IMR-90 (cell line): ENCODE measurements around the gene HTRA2. TPM values are rescaled to one million over a fixed set of nuclear protein-coding genes. Genes with fewer than 3 reads are reported as not detected.

ENCODE experiments used
- ATAC-seq: fragments of 200-7000 bp; cut with Tn5 transposase; 2 replicates; pipeline ENCODE4 v1.9.1; 2020; ENCODE audit warnings: low read depth, mild to moderate bottlenecking, moderate library complexity
- BruUV-seq: library from RNA; stranded (reverse); fragments of 400-500 nt; replicated peaks from 2 replicates; lab custom pipeline; 2021; lab: Mats Ljungman, UMichigan
- CTCF ChIA-PET: fragments of 300-600 bp; formaldehyde crosslinking; extraction: SDS; loops from one replicate; lab custom pipeline; 2021; ENCODE audit warnings: antibody characterized with exemption; lab: Yijun Ruan, JAX
- POLR2A ChIA-PET: fragments of 300-600 bp; sonication (Branson Sonifier 250); formaldehyde crosslinking; loops from one replicate; lab custom pipeline; 2022; ENCODE audit warnings: antibody characterized with exemption; ENCODE audit not compliant: unreplicated experiment; lab: Charles Lee
- DNase-seq: peaks from one replicate; pipeline ENCODE4 v3.0.0; 2013
- H2AFZ ChIP-seq: replicated peaks from 2 replicates; pipeline ENCODE3; 2013; ENCODE audit warnings: low read length, mild to moderate bottlenecking; ENCODE audit not compliant: poor library complexity
- H2AK5ac ChIP-seq: 2 replicates; pipeline ENCODE4 v1.6.1; 2013; ENCODE audit warnings: low read depth, low read length, inconsistent platforms
- H2AK9ac ChIP-seq: replicated peaks from 2 replicates; pipeline ENCODE3; 2013; ENCODE audit warnings: mild to moderate bottlenecking, low read depth, low read length, moderate library complexity; ENCODE audit not compliant: poor library complexity
- H2BK120ac ChIP-seq: 2 replicates; pipeline ENCODE4 v1.6.1; 2013; ENCODE audit warnings: low read depth, low read length, inconsistent platforms
- H2BK15ac ChIP-seq: 3 replicates; pipeline ENCODE4 v1.6.1; 2013; ENCODE audit warnings: low read depth, low read length, inconsistent platforms
- H2BK20ac ChIP-seq: 2 replicates; pipeline ENCODE4 v1.6.1; 2013; ENCODE audit warnings: low read depth, mild to moderate bottlenecking, inconsistent platforms, low read length, moderate library complexity
- H2BK5ac ChIP-seq: 2 replicates; pipeline ENCODE4 v1.6.1; 2013; ENCODE audit warnings: mild to moderate bottlenecking, low read depth, low read length, inconsistent platforms; ENCODE audit not compliant: poor library complexity, severe bottlenecking
- H3K14ac ChIP-seq: replicated peaks from 2 replicates; pipeline ENCODE4 v1.6.1; 2013; ENCODE audit warnings: low read depth, low read length, inconsistent platforms
- H3K18ac ChIP-seq: 2 replicates; pipeline ENCODE4 v1.6.1; 2013; ENCODE audit warnings: low read depth, low read length, control low read depth
- H3K23ac ChIP-seq: 2 replicates; pipeline ENCODE4 v1.6.1; 2013; ENCODE audit warnings: low read depth, low read length, inconsistent platforms
- H3K27ac ChIP-seq: 2 replicates; pipeline ENCODE4 v1.5.1; 2013; ENCODE audit warnings: mild to moderate bottlenecking, control low read depth, low read length; ENCODE audit not compliant: insufficient read depth
- H3K27me3 ChIP-seq: 2 replicates; pipeline ENCODE4 v1.6.1; 2013; ENCODE audit warnings: low read length; ENCODE audit not compliant: control insufficient read depth, insufficient read depth
- H3K36me3 ChIP-seq: 2 replicates; pipeline ENCODE4 v1.6.1; 2013; ENCODE audit warnings: low read length, mixed read lengths; ENCODE audit not compliant: control insufficient read depth, insufficient read depth
- H3K4ac ChIP-seq: 2 replicates; pipeline ENCODE4 v1.6.1; 2013; ENCODE audit warnings: low read depth, low read length, inconsistent platforms
- H3K4me1 ChIP-seq: 2 replicates; pipeline ENCODE4 v1.6.1; 2013; ENCODE audit warnings: low read length, mixed read lengths; ENCODE audit not compliant: control insufficient read depth, insufficient read depth
- H3K4me2 ChIP-seq: 2 replicates; pipeline ENCODE4 v1.6.1; 2013; ENCODE audit warnings: low read depth, mild to moderate bottlenecking, control low read depth, low read length, moderate library complexity
- H3K4me3 ChIP-seq: 2 replicates; pipeline ENCODE4 v1.5.1; 2013; ENCODE audit warnings: low read depth, mild to moderate bottlenecking, control low read depth, low read length, moderate library complexity; ENCODE audit not compliant: insufficient read depth
- H3K56ac ChIP-seq: 2 replicates; pipeline ENCODE4 v1.6.1; 2013; ENCODE audit warnings: low read length, inconsistent platforms; ENCODE audit not compliant: insufficient read depth; ENCODE audit errors: extremely low read depth
- H3K79me1 ChIP-seq, 2 experiments: 2 replicates each; pipeline ENCODE4 v1.6.1; 2013; ENCODE audit warnings: low read length in 2 of 2, inconsistent platforms in 1 of 2, low read depth in 1 of 2
- H3K9ac ChIP-seq: 2 replicates; pipeline ENCODE4 v1.6.1; 2013; ENCODE audit warnings: low read depth, low read length, control low read depth
- H3K9me1 ChIP-seq: 2 replicates; pipeline ENCODE4 v1.6.1; 2013; ENCODE audit warnings: low read length, inconsistent platforms; ENCODE audit not compliant: insufficient read depth
- H3K9me3 ChIP-seq: 2 replicates; pipeline ENCODE4 v1.6.1; 2013; ENCODE audit warnings: low read length; ENCODE audit not compliant: control insufficient read depth, insufficient read depth
- H4K20me1 ChIP-seq: 2 replicates; pipeline ENCODE4 v1.6.1; 2013; ENCODE audit warnings: low read length, inconsistent platforms; ENCODE audit not compliant: insufficient read depth
- H4K5ac ChIP-seq: 2 replicates; pipeline ENCODE4 v1.6.1; 2013; ENCODE audit warnings: mild to moderate bottlenecking, low read depth, low read length, control low read depth
- H4K8ac ChIP-seq, 2 experiments: 2 replicates each; pipeline ENCODE4 v1.6.1; 2013; ENCODE audit warnings: low read depth in 2 of 2, low read length in 2 of 2, control low read depth in 1 of 2, inconsistent platforms in 1 of 2
- H4K91ac ChIP-seq: 2 replicates; pipeline ENCODE4 v1.6.1; 2013; ENCODE audit warnings: low read depth, low read length, inconsistent platforms; ENCODE audit not compliant: insufficient read depth
- BHLHE40 ChIP-seq: fragments of 150-350 bp; IDR thresholded peaks from 2 replicates; pipeline ENCODE4 v1.6.1; 2016; ENCODE audit warnings: mild to moderate bottlenecking, low read depth, low read length
- CEBPB ChIP-seq: IDR thresholded peaks from 2 replicates; pipeline ENCODE4 v1.6.1; 2012; ENCODE audit warnings: low read depth, low read length, improper control_type of control experiment
- CHD1 ChIP-seq: IDR thresholded peaks from 2 replicates; pipeline ENCODE4 v1.6.1; 2012; ENCODE audit warnings: low read depth, low read length, improper control_type of control experiment
- FOS ChIP-seq: fragments of 150-350 bp; IDR thresholded peaks from 2 replicates; pipeline ENCODE4 v1.6.1; 2016; ENCODE audit warnings: low read depth, low read length
- MAFK ChIP-seq: IDR thresholded peaks from 2 replicates; pipeline ENCODE4 v1.6.1; 2012; ENCODE audit warnings: low read depth, low read length, improper control_type of control experiment
- MAZ ChIP-seq: IDR thresholded peaks from 2 replicates; pipeline ENCODE4 v1.6.1; 2012; ENCODE audit warnings: low read depth, mild to moderate bottlenecking, low read length, improper control_type of control experiment, moderate library complexity, borderline replicate concordance
- MXI1 ChIP-seq: IDR thresholded peaks from 2 replicates; pipeline ENCODE4 v1.6.1; 2012; ENCODE audit warnings: low read depth, mild to moderate bottlenecking, low read length, moderate library complexity, borderline replicate concordance
- NFE2L2 ChIP-seq: fragments of 150-350 bp; IDR thresholded peaks from 2 replicates; pipeline ENCODE4 v1.6.1; 2016; ENCODE audit warnings: low read depth, mild to moderate bottlenecking, low read length
- POLR2A ChIP-seq: IDR thresholded peaks from 2 replicates; pipeline ENCODE4 v1.6.1; 2012; ENCODE audit warnings: mild to moderate bottlenecking, low read depth, low read length
- RAD21 ChIP-seq: IDR thresholded peaks from 2 replicates; pipeline ENCODE4 v1.6.1; 2012; ENCODE audit warnings: low read length, improper control_type of control experiment
- RCOR1 ChIP-seq: IDR thresholded peaks from 2 replicates; pipeline ENCODE4 v1.6.1; 2012; ENCODE audit warnings: mild to moderate bottlenecking, low read length, improper control_type of control experiment; ENCODE audit not compliant: insufficient replicate concordance
- RFX5 ChIP-seq: IDR thresholded peaks from 2 replicates; pipeline ENCODE4 v1.8.0; 2012; ENCODE audit warnings: low read depth, mild to moderate bottlenecking, low read length, moderate library complexity
- SMC3 ChIP-seq: fragments of 150-350 bp; IDR thresholded peaks from 2 replicates; pipeline ENCODE4 v1.6.1; 2016; ENCODE audit warnings: low read depth, mild to moderate bottlenecking, antibody characterized with exemption, low read length, moderate library complexity
- WGBS, 2 experiments: methylation state at CpG; one replicate each; pipeline versions ENCODE4 v1.1.5 to v1.1.7; 2013; ENCODE audit warnings: missing lambda C conversion rate in 2 of 2; ENCODE audit not compliant: insufficient read length in 1 of 2; ENCODE audit errors: extremely low coverage in 2 of 2; 5-methylcytosine and 5-hydroxymethylcytosine counted together
- dilution Hi-C: fragments of 300-500 bp; cut with HindIII; formaldehyde crosslinking; loops from one replicate; pipeline ENCODE4 v1.14.3; 2018; ENCODE audit warnings: low sequenced_read_pairs; ENCODE audit not compliant: unreplicated experiment
- in situ Hi-C: fragments of 300-500 bp; cut with MboI; formaldehyde crosslinking; loops from 3 replicates; pipeline ENCODE4 v1.14.3; 2019; ENCODE audit warnings: low sequenced_read_pairs, inconsistent platforms, mixed read lengths
- intact Hi-C: fragments of 100-400 bp; cut with micrococcal nuclease; formaldehyde crosslinking; loops from 2 replicates; pipeline ENCODE4 v1.10.0; 2022
- polyA plus RNA-seq, 3 experiments: library from polyadenylated mRNA; depleted of rRNA; stranded (reverse); fragments of >200 nt; gene quantifications; 2 replicates each; pipeline ENCODE4 v1.2.3, GENCODE V29; 2012; ENCODE audit warnings: low replicate concordance in 1 of 3
- total RNA-seq: library from RNA; depleted of rRNA; stranded (reverse); fragments of >200 nt; gene quantifications from 2 replicates; pipeline ENCODE4 v1.2.3, GENCODE V29; 2012
- TF ChIP-seq, protein P1 (sequence below): fragments of 150-350 bp; IDR thresholded peaks from 2 replicates; pipeline ENCODE4 v1.6.1; 2017; ENCODE audit warnings: mild to moderate bottlenecking, antibody characterized with exemption, low read length, low read depth
- TF ChIP-seq, protein P2 (sequence below): conservative IDR thresholded peaks from 2 replicates; pipeline ENCODE4 v1.5.1; 2012; ENCODE audit warnings: mild to moderate bottlenecking, low read depth, low read length, improper control_type of control experiment

HTRA2 gene
- total and polyA plus RNA-seq, 2 of the 4 experiments (the other 2 are of a cell fraction) = 23.6 to 28.1 TPM

DNA sequence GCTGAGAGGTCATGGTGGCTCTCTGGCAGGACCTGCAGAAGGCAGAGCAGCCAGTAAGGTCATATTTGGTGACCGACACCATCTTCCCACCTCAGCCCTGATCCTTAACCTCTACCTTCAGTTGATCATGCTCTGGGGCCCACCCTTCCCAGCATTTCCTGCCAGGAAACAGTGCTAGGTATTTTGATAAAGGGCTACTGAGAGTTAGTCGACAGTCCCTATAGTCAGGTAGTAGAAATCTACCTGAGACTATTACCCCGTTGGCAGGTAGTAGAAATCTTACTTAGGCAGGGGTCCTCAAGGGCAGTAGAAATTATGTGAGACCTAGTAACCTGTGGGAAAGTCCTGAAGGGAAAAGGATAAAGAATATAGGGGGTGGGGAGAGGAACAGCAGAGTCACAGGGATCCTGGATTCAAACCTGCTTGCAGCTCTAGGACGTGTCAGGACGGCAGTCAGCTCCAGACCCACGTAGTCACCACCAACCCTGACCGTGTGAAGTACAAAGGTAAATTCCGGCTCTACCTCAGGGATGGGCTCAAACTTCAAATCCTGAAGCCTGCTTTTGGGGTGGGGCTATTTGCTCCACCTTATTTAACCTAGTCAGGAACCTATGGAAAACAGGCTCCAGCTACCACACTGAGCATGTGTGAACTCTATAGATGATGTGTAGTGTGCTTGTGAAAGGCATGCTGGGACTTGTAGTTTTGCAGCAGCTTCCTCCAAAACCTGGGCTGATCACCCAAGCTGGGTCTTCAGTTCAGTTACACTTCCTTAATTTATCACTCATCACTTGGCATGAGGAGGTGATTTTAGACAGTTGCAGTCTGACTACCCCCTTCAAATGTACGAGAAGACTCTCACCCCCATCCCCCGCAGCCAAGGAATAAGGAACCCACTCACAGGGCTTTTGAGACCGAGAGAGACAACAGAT lies 3.8 kb upstream of the HTRA2 start, which contains the start of gene DQX1:
DQX1 (minus strand) TSS at position 515 of the 932 bp plus-strand sequence; CDS start at position 13, 502 bp downstream.
- Histone ChIP-seq H3K36me3 (peaks cover 27% of the 10 kb centered on the region), H3K79me1 (peaks cover 22 to 43% of the 10 kb centered on the region in 2 experiments), H3K27me3 (peaks cover 15% of the 10 kb centered on the region), H3K9me1 (peaks cover 14% of the 10 kb centered on the region), H3K4me3 (no peak within 1 kb of the TSS), H3K18ac (no peak within 1 kb of the TSS), H2BK5ac (no peak within 1 kb of the TSS), H4K91ac (no peak within 1 kb of the TSS), H2AFZ (no peak within 1 kb of the TSS), H3K14ac (no peak within 1 kb of the TSS), H3K4ac (no peak within 1 kb of the TSS), H2BK20ac (no peak within 1 kb of the TSS), H3K4me2 (no peak within 1 kb of the TSS), H3K9ac (no peak within 1 kb of the TSS), H3K56ac (no peak within 1 kb of the TSS), H3K27ac (no peak within 1 kb of the TSS), H3K4me1 (peaks cover 9% of the 10 kb centered on the region), H4K20me1 (peaks cover 13% of the 10 kb centered on the region), H3K23ac (no peak within 1 kb of the TSS), H2AK9ac (peak within 1 kb of the TSS; percentile 71), H2BK15ac (no peak within 1 kb of the TSS), H4K8ac (no peak within 1 kb of the TSS), H2AK5ac (peak within 1 kb of the TSS; percentile 36; the same call in 1 of the 2 replicates), H4K5ac (no peak within 1 kb of the TSS), H3K9me3 (no peaks in the 10 kb centered on the region), H2BK120ac (no peak within 1 kb of the TSS)
- in situ Hi-C loops (no loop called here), intact Hi-C loops (no loop called here), dilution Hi-C loops (no loop called here)
- POLR2A ChIA-PET = interaction anchor here (0.6 kb wide), 1 partner anchor 523 kb away, joined by 3 read pairs; no protein-coding TSS in a partner anchor
- no peak for ATAC-seq
- BruUV-seq = no TSS peak
- DNase-seq = peak; percentile 41
- WGBS, 2 experiments = 96% methylated on average over 3 of the region's 11 CpGs; no CpG with 5 or more reads in 1 of the 2 experiments
- CTCF ChIA-PET = no interaction called here
- TF ChIP-seq, protein P1, sequence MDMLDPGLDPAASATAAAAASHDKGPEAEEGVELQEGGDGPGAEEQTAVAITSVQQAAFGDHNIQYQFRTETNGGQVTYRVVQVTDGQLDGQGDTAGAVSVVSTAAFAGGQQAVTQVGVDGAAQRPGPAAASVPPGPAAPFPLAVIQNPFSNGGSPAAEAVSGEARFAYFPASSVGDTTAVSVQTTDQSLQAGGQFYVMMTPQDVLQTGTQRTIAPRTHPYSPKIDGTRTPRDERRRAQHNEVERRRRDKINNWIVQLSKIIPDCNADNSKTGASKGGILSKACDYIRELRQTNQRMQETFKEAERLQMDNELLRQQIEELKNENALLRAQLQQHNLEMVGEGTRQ = no peak
- TF ChIP-seq NFE2L2 (no peak), MAZ (no peak), CEBPB (no peak), MXI1 (no peak), SMC3 (no peak), FOS (no peak), BHLHE40 (no peak), MAFK (no peak), POLR2A (no peak), RFX5 (no peak), RCOR1 (no peak), RAD21 (no peak), CHD1 (no peak)
- TF ChIP-seq, protein P2, sequence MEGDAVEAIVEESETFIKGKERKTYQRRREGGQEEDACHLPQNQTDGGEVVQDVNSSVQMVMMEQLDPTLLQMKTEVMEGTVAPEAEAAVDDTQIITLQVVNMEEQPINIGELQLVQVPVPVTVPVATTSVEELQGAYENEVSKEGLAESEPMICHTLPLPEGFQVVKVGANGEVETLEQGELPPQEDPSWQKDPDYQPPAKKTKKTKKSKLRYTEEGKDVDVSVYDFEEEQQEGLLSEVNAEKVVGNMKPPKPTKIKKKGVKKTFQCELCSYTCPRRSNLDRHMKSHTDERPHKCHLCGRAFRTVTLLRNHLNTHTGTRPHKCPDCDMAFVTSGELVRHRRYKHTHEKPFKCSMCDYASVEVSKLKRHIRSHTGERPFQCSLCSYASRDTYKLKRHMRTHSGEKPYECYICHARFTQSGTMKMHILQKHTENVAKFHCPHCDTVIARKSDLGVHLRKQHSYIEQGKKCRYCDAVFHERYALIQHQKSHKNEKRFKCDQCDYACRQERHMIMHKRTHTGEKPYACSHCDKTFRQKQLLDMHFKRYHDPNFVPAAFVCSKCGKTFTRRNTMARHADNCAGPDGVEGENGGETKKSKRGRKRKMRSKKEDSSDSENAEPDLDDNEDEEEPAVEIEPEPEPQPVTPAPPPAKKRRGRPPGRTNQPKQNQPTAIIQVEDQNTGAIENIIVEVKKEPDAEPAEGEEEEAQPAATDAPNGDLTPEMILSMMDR = no peak
